GM08714 (cell line): ENCODE measurements around the gene CEPT1.
"Not testable (repeated sequence)": the region's sequence is repeated elsewhere in the genome, so short reads cannot be mapped to it uniquely, and the experiment has no call there.

Experiments used
- H3K4me3 ChIP-seq: fragments of 200-500 bp; sonication (Bioruptor generic); 2 replicates; pipeline ENCODE4 v1.5.1; 2014; ENCODE audit warnings: mild to moderate bottlenecking, low read length, inconsistent platforms
- ZNF274 ChIP-seq: IDR thresholded peaks from 2 replicates; pipeline ENCODE4 v1.6.1; 2012; ENCODE audit warnings: mild to moderate bottlenecking, low read depth, low read length

Gene CEPT1

DNA sequence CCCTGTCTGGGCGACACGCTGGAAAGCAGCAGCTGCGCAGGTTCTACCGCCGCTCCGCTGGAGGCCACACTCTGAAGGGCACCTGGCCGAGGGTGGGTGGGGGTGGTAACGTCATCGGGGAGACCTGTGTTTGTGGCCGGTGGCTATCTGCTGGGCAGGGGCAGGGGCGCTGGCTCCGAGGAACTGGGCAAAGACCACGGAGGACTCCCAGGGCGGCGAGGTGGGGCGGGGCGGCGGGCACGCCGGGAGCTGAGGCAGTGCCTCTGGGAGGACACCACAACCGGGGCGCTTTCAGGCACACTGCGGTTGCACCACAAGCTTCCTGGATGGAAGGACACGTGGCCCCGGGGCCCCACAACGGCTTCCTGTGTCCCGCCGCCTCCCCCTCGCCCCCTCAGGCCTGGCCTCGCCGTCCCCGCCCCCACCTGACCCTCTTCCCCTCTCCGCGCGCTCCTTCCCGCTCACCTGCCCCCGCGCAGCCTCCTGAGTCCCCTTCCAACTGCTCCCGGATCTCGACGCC is 63.7 kb downstream of the CEPT1 start:
- peak overlapping the region; percentile 71; the same call in 1 of the 2 replicates for H3K4me3 ChIP-seq

DNA sequence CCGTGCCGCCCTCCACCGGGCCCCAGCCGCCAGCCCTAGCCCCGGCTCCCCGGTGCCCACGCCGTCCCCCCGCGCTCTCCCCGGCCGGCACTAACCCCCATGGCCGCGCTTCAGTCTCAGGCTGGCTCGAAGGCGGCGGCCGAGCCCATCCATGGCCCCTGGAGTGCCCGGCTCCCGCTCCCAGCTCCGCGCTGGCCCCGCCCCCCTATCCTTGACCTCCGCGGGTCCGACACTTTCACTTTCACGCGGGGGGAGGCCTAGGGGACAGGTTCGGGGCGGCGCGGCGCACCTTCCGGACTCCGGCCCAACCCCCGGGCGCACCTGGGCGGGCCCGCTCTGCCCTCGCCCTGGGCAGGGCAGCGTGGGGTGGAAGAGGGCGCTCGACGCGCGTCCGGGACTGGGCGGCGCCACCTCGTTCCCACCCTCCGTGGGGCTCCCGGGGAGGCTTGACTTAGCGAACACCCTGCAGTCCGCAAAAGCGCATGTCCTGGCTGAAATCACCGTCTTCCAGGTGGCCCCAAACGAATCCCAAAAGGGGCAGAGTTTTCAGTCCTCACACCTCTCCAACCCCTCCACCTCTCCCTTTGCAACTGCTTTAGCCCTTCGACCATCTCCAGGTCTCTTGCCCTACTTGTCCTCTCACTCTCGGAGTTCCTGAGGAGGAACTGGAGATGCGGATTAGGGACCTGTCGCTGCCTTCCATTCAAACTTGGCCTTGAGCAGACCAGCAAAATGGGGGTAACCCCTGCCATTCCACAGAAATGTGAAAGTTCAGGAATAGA is 64.4 kb downstream of the CEPT1 start:
- TF ChIP-seq ZNF274, result no peak
- peak overlapping the region; percentile 71; the same call in 1 of the 2 replicates for H3K4me3 ChIP-seq

More for the DNA sequence above, 63.7 kb downstream of the CEPT1 start:
- TF ChIP-seq ZNF274, result no peak

DNA sequence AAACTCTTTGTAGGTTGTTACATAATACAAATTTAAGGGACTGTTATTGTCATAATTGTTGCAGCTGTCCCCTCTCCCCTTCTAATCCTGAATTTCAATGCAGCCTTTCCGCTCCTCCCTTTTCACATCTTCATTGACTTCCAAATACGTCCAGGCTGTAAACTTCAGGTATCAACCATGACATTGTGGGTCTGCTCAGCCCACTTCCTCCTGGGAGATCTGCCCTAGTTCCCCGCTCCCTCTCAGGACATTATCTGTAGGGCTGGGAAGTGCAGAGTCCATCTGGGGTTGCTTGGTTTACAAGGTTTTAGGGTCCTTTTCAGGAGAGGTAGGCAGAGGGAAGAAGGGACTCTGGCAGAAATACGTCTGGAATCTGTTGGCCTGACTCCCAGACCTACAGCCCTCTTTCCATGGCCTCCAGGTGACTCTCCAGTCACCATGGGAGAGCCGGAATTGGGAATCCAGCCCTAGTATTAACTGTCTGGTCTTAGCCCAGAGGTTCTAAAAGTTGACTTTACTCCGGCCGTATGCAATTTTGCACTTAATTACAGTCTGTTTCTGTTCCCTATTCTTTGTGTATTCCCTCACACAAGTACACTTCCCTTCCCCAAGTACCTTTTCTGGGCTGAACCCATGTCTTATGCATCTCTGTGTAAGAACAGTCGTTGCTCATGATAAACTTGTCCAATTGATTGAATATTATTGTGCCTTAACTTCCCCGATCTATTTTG is 65.1 kb downstream of the CEPT1 start:
- peak overlapping the region; percentile 71; the same call in 1 of the 2 replicates for H3K4me3 ChIP-seq
- TF ChIP-seq ZNF274, result no peak

DNA sequence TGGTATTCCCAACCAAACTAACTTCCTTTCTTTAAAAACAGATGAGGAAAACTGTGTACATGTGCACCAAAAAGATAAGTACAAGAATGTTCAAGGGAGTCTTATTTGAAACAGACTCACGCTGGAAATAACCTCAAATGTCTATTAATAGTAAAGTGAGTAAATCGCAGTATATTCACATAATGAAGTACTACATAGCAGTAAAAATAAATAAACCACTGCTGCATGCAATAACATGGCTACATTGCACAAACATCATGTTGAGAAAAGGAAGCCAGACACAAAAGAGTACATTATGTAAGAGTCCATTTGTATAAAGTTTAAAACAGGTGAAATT is 65.7 kb downstream of the CEPT1 start:
- TF ChIP-seq ZNF274, result no peak
- H3K4me3 ChIP-seq, result no peak overlapping the region

DNA sequence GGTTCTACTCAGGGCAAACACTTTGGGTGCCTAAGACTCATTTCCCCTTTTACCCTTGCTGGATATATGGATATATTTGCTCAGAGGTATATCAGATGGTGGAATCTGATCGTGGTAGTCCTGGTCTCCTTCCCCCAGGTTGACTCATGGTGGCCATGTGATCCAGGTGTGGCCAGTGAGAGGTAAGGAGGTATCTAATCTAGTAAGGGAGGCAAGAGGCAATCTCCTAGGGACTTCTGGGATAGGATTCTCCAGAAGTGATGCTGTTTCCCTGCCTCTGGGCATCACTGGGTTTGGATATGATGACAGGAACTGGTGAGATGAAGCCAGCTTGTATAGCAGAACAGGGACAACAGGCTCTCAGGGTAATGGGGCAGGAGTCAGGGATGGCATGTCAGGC is 68.9 kb downstream of the CEPT1 start:
- no peak for TF ChIP-seq ZNF274
- no peak overlapping the region for H3K4me3 ChIP-seq

DNA sequence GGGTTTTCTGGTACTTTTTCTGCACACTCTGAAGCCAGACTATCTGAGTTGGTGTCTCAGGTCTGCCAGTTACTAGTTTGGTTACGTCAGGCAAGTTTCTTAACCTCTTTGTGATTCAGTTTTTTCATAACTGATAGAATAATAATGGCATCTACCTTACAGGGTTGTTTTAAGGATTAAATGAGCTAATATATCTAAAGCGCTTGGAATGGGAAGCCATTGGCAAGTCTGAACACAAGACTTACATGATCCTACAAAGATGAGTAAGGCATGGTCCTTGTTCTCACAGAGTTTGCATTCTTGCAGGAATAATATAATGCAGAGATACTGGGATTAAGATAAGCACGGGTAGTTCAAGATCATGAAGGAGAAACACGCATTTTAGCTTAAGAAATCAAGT is 69.6 kb downstream of the CEPT1 start:
- no peak overlapping the region for H3K4me3 ChIP-seq
- no peak for TF ChIP-seq ZNF274

DNA sequence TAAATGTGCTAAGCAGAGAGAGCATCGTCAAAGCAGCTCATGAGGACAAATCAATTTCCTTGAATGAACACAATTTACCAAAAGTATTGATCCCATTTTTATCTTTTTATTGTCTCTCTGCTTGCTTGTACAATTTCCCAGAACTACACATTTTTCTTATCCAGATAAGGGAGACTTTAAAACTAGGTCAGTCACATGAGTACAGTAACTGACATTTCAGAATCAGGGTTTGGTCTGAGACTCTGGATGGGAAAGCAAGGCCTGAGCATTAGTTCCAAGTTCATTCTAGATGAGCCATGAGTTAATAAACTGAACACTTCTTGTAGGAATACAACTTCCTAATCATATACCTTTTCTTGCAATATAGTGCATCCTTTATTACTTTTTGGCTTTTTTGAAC is 71.9 kb downstream of the CEPT1 start:
- no peak for TF ChIP-seq ZNF274

DNA sequence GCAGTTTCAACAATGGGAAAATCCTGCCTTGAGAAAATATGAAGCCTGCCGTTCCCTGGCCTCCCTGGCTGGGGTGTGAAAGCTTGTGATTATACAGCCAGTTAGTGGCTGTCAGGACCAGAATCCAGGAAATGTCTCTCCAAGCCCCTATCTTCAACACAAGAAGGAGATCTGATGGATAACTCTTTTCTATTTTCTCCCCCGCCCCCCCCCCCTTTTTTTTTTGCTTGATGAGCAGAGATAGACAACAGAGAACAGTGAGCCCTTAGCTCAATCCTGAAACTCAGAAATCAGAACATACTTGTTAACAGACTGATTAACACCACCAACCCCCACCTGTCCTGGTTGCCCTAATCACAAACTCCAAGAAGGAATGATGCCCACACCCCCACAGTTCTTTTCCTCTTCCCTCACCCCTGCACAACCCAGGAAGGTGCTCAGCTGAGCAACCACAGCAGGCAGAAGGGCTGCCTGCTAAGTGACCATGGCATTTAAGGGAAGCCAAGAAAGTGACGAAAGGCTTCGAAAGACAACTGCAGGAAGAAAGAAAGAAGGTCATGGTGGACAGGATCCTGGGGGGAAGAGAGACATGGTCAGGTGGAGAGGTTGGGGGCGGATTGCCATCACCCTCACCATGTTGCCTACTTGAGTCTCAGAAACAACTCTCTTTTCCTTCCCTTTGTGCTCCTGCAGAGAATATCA is 72.8 kb downstream of the CEPT1 start:
- no peak overlapping the region for H3K4me3 ChIP-seq
- TF ChIP-seq ZNF274, result no peak

More for the DNA sequence above, 71.9 kb downstream of the CEPT1 start:
- H3K4me3 ChIP-seq, result no peak overlapping the region

DNA sequence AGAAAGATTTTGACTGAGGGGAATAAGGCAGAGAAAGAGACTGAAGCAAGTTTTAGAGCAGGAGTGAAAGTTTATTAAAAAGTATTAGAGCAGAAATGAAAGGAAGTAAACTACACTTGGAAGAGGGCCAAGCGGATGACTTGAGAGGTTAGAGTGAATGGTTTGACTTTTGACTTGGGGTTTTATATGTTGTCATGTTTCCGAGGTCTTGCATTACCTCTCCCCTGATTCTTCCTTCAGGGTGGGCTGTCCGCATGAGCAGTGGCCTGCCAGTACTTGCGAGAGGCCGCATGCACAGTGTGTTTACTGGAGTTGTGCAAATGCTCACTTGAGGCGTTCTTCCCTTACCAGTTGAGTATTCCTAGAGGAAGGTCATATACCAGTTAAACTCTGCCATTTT is 73.4 kb downstream of the CEPT1 start:
- H3K4me3 ChIP-seq, result no peak overlapping the region
- TF ChIP-seq ZNF274, result no peak

DNA sequence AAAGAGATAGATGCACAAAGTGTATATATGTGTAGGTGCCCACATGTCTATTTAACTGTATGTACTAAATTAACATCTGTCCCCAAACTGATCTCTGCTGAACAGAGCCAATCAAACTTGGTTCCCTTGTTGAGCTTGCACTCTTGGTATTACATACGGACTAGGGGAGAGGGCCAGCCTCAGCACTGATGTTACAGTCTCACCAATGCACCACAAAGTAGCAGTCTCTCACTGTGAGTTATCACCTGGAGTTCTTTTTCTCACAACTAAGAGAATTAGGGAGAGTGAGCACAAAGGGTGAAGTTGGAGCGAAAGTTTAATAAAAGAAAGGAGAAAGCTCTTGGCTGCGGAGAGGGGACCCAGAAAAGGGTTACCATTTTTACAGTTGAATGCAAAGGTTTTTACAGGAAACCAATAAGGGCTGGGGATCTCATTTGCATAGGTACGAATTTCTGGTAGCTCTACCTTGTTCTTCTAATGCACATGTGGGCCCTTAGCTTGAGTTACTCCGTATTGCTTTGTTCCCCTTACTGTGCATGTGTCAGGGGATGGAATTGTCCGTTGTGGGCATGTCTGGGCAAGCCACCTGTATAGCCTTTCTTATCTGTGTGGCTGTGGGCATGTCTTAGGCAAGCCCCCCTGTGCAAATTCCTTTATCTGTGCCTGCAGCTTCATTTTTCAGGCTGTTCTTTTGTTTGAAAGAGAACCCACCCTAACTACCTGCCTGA is 74.2 kb downstream of the CEPT1 start:
- H3K4me3 ChIP-seq, result no peak overlapping the region; the same call in 1 of the 2 replicates
- TF ChIP-seq ZNF274, result no peak

DNA sequence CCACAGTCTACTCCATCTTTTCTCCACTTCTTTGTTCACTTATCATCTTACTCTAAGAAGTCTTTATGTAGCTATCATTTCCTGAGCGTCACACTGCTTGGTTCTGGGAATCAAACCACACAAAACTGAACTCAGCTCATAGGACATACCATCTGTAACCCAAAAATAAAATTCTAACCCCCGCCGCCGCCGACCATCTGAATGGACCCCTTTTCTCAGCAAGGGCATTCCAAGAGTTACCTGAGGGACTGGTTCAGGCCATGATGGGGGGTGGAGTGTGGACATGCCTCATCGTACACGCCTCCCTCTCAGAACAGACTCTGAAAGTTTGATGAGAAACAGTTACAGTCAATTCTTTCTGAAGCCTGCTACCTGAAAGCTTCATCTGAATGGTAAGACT is 74.9 kb downstream of the CEPT1 start:
- H3K4me3 ChIP-seq, result no peak overlapping the region
- no peak for TF ChIP-seq ZNF274

DNA sequence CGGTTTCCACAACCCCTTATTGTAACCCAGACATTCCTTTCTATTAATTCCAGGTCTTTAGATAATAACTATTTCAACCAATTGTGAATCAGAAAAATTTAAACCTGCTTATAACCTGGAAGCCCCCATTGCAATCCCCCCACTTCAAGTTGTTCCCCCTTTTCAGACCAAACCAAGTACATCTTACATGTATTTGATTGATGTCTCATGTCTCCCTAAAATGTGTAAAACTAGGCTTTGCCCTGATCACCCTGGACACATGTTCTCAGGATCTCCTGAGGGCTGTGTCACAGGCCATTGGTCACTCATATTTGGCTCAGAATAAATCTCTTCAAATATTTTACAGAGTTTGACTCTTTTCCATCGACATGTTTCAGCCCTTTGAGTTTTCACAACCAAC is 75.3 kb downstream of the CEPT1 start:
- not testable (repeated sequence) for H3K4me3 ChIP-seq

DNA sequence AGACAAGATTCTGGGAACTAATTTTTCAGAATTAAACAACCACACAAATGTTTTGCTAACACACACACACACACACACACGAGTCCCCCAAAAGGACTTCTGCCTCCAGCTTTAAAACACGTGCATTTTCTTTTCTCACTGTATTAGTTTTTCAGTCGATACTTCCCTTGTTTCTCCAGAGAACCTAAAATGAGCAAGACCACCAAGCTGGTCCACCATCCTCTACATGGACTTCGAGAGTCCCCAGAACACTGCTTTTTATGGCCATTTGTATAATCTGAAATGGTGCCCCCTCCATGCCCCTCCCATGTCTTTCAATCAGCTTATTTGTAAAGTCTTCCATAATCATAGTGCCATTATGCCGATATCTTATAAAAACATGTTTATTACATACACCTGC is 76.7 kb downstream of the CEPT1 start:
- TF ChIP-seq ZNF274, result no peak
- H3K4me3 ChIP-seq, result no peak overlapping the region
